ENCODE measurements around the gene NECAP2.

- no peak for TF ChIP-seq POLR2A (IDR thresholded peaks at IDR 0.05; ENCODE audit: low read length)
- TF ChIP-seq GATA1 (IDR thresholded peaks at IDR 0.05; ENCODE audit: low read depth, low read length) = no peak
Measured at GRCh38 chr1:16391411-16391810, 49.1 kb upstream of the NECAP2 start.
